Muscle of back (tissue), 11 donors: Measurements from ENCODE around the gene SKA2. TPM values are rescaled to one million over a fixed set of nuclear protein-coding genes. Genes with fewer than 3 reads are reported as not detected.
"Not testable (repeated sequence)": the region's sequence is repeated elsewhere in the genome, so short reads cannot be mapped to it uniquely, and the experiment has no call there.

Experiments used
- DNase-seq, 3 donors: peaks; one replicate each; pipeline versions ENCODE4 v3.0.0 to v3.0.0-alpha.2; 2013
- polyA plus RNA-seq, 10 donors: library from polyadenylated mRNA; unstranded; fragments of 120-200 nt; gene quantifications; one replicate each; pipeline ENCODE4 v1.2.1, GENCODE V29; 2013; ENCODE audit not compliant: insufficient read length in 10 of 10

SKA2 gene
- polyA plus RNA-seq, 10 donors = 34.6 to 56.3 (median 40.5) TPM

DNA sequence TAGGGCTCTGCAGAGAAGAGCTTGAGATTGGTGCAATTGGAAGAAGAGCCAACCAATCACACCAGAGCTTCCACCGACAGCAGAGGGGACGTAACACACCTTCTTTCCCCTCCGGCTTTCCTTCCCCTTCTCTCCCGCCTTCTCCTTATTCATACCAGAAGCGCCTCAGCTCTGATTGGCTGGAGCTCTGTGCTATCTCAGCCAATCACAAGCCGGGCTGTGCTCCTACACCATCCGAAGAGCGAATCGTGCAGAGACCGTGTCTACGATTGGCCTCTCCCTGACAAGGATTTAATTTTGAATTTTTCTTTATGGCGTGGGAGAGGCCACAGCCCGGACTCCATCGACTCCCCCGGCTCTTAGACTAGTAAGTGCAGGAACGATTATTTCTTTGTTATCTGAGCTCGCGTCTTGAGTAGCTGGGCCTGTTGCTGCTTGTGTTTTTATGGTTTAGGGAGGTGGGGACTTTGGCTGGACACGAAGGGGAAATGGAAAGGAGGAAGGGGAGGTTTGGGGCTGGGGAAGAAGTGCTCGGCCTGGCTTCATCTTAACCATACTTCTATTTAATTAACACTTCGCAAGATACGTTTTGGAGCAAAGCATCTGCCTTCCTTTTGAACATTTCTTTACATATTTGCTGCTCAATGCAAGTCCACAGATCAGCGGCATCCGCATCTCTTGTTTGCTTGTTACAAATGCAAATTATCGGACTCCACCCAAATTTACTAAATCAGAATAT lies 622 bp upstream of the SKA2 start, which contains the start of gene PRR11:
PRR11 (plus strand) TSS at position 308 of the 739 bp plus-strand sequence. CDS start 14,007 bp downstream, outside the sequence.
- DNase-seq = peak; percentile 98 to 100 (median 99)

- no peak for DNase-seq
These were observed 680 bp downstream of the SKA2 start for GRCh38 chr17:59154292-59154720.

DNA sequence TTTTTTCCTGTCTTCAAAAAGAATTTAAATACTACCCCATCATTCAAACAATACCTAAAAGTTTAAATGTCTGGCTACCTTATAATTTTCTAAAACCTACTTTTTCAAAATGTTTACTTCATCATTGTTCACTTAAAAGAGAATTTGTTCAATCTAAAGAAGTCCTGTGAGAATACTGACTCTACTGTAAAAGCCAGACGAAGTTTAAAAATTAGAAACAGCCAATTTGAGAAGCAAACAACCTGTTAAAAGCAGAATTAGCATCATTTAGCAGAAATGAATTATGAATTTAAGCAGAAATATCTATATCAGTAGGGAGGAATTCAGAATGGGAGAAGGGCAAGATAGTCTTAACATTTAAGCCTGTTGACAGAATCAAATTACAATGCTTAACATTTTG lies 2.1 kb downstream of the SKA2 start:
- no peak for DNase-seq

- no peak for DNase-seq
These were observed 3.4 kb downstream of the SKA2 start for GRCh38 chr17:59151591-59151990.

- no peak for DNase-seq
These were observed 4.0 kb downstream of the SKA2 start for GRCh38 chr17:59151006-59151405.

DNA sequence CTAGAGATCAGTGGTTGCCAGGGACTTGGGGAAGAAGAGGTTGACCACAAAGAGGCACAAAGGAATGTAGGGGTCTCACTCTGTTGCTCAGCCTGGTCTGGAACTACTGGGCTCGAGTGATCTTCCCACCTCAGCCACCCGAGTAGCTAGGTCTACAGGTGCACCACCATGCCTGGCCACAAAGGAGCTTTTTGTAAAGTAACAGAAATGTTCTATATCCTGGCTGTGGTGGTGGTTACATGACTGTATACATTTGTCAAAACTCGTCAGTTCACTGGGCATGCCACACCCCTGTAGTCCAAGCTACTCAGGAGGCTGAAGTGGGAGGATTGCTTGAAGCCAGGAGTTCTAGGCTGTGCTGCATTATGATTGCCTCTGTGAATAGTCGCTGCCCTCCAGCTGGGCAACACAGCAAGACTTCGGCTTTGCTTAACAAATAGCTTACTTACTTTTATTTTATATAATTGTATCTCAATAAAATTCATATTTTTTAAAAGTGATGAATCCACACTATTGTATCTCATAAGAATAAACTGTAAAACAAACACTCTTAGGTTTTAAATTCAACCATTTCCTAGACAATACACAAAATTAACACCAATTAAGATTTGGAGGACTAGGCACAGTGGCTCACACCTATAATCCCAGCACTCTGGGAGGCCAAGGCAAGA lies 5.0 kb downstream of the SKA2 start:
- no peak for DNase-seq

GRCh38 chr17:59149051-59149450 lies 5.9 kb downstream of the SKA2 start:
- DNase-seq = no peak

DNA sequence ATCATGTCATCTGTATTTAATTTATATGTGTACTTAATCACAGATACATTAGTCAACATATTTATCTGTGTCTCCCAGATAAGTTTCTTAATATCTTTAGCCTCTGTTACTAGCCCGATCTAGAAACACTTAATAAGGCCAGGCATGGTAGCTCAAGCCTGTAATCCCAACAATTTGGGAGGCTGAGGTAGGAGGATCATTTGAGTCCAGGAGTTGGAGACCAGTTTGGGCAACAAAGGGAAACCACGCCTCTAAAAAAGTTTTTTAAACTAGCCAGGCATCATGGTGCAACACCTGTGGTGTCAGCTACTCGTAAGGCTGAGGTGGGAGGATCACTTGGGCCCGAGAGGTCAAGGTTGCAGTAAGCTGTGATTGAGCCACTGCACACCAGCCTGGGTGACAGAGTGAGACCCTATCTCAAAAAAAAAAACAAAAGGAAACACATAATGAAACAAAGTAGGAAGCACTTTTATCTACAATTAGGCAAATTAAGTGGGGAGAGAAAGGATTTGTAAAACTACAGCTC lies 9.4 kb downstream of the SKA2 start:
- no peak for DNase-seq

GRCh38 chr17:59141860-59142259 lies 13.1 kb downstream of the SKA2 start:
- no peak for DNase-seq

DNA sequence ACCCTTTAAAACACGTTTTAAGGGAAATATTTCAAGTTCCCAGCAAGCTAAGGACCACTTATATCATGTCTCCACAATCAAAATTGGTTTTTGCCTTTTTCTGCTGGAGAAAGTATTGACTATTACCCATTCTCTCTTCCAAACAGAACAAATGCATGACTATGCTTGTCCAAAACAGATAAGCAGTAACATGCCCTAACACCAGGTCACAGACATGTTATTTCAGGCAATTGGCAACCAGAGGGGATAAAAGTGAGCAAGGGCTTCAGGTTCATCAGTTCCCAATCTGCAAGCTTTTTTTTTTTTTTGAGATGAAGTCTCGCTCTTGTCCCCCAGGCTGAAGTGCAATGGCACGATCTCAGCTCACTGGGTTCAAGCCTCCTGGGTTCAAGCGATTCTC lies 15.0 kb downstream of the SKA2 start:
- DNase-seq = no peak

DNA sequence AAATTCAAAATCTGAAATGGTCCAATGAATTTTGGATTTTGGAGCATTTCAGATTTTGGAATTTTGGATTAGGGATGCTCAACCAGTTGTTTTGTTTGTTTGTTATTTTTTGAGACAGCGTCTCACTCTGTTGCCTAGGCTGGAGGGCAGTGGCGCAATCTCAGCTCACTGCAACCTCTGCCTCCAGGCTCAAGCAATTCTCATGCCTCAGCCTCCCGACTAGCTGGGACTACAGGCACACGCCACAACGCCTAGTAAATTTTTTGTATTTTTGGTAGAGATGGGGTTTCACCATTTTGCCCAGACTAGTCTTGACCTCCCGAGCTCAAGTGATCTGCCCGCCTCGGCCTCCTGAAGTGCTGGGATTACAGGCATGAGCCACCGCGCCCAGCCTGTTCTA lies 16.6 kb downstream of the SKA2 start:
- not testable (repeated sequence) for DNase-seq

GRCh38 chr17:59131131-59131530 lies 23.9 kb downstream of the SKA2 start:
- no peak for DNase-seq

DNA sequence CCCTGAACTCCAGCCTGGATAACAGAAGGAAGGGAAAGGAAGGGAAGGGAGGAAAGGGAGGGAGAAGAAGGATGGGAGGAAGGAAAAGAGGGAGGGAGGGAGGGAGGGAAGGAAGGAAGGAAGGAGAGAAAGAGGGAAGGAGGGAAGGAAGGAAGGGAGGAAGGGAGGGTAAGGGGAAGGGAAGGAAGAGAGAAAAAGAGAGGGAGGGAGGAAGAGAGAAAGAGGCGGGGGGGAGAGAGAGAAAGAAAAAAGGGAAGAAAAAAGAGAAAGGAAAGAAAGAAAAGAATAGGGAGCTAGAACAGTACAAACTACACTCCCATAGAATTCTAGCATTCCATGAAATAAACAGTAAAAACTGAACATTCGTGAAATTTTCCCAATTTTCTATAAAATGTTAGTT lies 25.2 kb downstream of the SKA2 start:
- no peak for DNase-seq

DNA sequence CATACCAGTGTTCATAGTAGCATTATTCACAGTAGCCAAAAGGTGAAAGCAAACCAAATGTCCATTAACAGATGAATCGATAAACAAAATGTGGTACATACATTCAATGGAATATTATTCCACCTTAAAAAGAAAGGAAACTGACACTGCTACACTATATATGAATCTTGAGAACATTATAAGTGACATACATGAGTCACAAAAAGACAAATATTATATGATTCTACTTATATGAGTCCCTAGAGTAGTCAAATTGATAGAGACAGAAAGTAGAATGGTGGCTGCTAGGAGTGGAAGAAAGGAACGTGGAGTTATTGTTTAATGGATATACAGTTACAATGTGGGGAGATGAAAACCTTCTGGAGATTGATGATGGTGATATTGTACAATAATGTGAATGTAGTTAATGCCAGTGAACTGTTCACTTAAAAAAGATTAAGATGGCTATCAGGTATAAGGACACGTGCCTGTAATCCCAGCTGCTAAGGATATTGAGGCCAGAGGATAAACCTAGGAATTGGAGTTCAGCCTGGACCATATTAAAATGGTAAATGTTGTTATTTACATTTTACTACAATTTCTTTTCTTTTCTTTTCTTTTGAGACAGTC lies 28.1 kb downstream of the SKA2 start:
- no peak for DNase-seq

DNA sequence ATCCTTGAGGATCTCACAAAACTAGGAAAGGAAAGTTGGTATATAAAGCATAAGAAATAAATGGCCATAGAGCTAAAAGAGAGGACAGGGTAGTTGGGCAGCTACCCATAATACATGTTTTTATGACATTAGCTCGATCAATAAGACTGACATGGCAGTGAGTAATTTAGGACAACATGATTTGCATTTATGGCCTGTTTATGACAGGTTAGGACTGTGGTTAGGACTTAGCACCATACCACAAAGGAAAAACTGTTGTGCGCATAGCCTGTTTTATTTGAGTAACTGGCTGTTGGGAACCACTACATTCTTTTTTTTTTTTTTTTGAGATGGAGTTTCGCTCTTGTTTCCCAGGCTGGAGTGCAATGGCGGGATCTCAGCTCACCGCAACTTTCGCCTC lies 30.3 kb downstream of the SKA2 start:
- no peak for DNase-seq

GRCh38 chr17:59121901-59122480 lies 33.0 kb downstream of the SKA2 start:
- no peak for DNase-seq

GRCh38 chr17:59115474-59115873 lies 39.5 kb downstream of the SKA2 start:
- DNase-seq = no peak

GRCh38 chr17:59111539-59111938 lies 43.4 kb downstream of the SKA2 start:
- no peak for DNase-seq

- DNase-seq = no peak
These were observed 44.0 kb downstream of the SKA2 start for GRCh38 chr17:59110973-59111372.

DNA sequence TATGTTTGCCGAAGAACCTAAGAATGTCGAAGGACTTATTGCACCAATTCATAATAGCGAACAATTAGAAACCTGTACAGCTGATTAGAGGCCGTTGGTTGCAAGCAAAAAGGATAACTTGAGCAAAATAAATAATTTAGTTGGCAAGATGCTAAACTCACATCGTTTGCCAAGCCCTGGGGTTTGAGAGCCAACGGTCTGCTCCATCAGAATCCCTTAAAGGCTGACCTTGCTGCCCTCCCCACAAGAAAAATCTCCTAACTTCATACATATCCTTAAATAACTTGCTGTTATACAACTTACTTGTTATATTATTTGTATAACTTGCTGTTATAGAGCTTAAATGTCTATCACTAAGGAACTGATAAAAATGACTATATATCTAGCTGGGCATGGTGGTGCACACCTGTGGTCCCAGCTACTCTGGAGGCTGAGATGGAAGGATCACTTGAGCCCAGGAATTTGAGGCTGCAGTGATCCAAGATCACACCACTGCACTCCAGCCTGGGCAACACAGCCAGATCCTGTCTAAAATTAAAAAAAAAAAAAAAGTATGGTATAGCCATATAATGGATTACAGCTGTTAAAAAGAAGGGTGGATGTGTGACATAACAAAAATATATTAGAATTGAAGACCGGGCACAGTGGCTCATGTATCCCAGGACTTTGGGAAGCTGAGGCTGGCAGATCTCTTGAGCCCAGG lies 46.4 kb downstream of the SKA2 start:
- DNase-seq = peak in 1 of 3 donors; percentile 5

GRCh38 chr17:59107306-59107670 lies 47.7 kb downstream of the SKA2 start:
- DNase-seq = no peak
